HCT116 (cell line): ENCODE data around the gene CAMK2D. TPM values are rescaled to one million over a fixed set of nuclear protein-coding genes. Genes with fewer than 3 reads are reported as not detected.

Experiments used
- ATAC-seq: fragments of 200-7000 bp; cut with Tn5 transposase; 2 replicates; pipeline ENCODE4 v1.9.1; 2020; ENCODE audit warnings: mild to moderate bottlenecking, moderate library complexity
- BruUV-seq: library from RNA; stranded (reverse); fragments of 400-500 nt; replicated peaks from 2 replicates; lab custom pipeline; 2021; lab: Mats Ljungman, UMichigan
- CTCF ChIA-PET: fragments of 300-600 bp; sonication (Branson Sonifier 250); formaldehyde crosslinking; loops from one replicate; lab custom pipeline; 2021; ENCODE audit warnings: antibody characterized with exemption; lab: Charles Lee
- POLR2A ChIA-PET: fragments of 300-600, 350-600 bp; sonication (Branson Sonifier 250); formaldehyde crosslinking; loops from one replicate; lab custom pipeline; 2021; ENCODE audit warnings: antibody characterized with exemption; lab: Charles Lee
- RAD21 ChIA-PET, 2 experiments: fragments of 300-600 bp; sonication (Branson Sonifier 250); formaldehyde crosslinking; loops; one replicate each; lab custom pipeline; 2023; ENCODE audit warnings: low total read pairs in 2 of 2; ENCODE audit not compliant: uncharacterized antibody in 2 of 2, unreplicated experiment in 2 of 2, low non-redundant PET in 1 of 2; lab: Charles Lee
- DNase-seq: peaks from one replicate; pipeline ENCODE4 v3.0.0-alpha.2; 2010; ENCODE audit warnings: low read depth, low spot score
- H2AFZ ChIP-seq: fragments of 200-600 bp; shearing (Covaris generic), sonication (generic); 2 replicates; pipeline ENCODE4 v1.6.1; 2017; ENCODE audit warnings: low read depth, mixed run types, mixed read lengths, antibody characterized with exemption, low read length; ENCODE audit not compliant: poor library complexity, severe bottlenecking
- H3K27ac ChIP-seq: 2 replicates; pipeline ENCODE4 v1.5.1; 2012; ENCODE audit warnings: low read depth, low read length
- H3K27me3 ChIP-seq: fragments of 200-600 bp; sonication (generic); 2 replicates; pipeline ENCODE4 v1.6.1; 2016; ENCODE audit warnings: mixed run types, low read length, mixed read lengths; ENCODE audit not compliant: insufficient read depth
- H3K36me3 ChIP-seq, 2 experiments: fragments of 200-500 bp in 1 of 2; fragments of 200-600 bp in 1 of 2; sonication (Bioruptor generic) in 1 of 2; sonication (generic) in 1 of 2; 2 replicates each; pipeline versions ENCODE4 v1.5.1 to v1.6.1; 2014 to 2016; ENCODE audit warnings: low read length in 2 of 2, inconsistent platforms in 1 of 2, mixed read lengths in 1 of 2, mixed run types in 1 of 2; ENCODE audit not compliant: insufficient read depth in 2 of 2, control insufficient read depth in 1 of 2
- H3K4me1 ChIP-seq, 2 experiments: fragments of 200-600 bp in 1 of 2; sonication (generic) in 1 of 2; 2 replicates each; pipeline versions ENCODE4 v1.5.1 to v1.6.1; 2012 to 2017; ENCODE audit warnings: low read length in 2 of 2, inconsistent platforms in 1 of 2, mild to moderate bottlenecking in 1 of 2, mixed read lengths in 1 of 2, mixed run types in 1 of 2, moderate library complexity in 1 of 2; ENCODE audit not compliant: insufficient read depth in 2 of 2, control insufficient read depth in 1 of 2
- H3K4me2 ChIP-seq: fragments of 200-600 bp; sonication (generic); 2 replicates; pipeline ENCODE4 v1.6.1; 2017; ENCODE audit warnings: mixed run types, low read length, mixed read lengths
- H3K4me3 ChIP-seq, 2 experiments: fragments of 200-600 bp in 1 of 2; sonication (generic) in 1 of 2; replicated peaks in 1 of 2; 2 replicates each; pipeline ENCODE4 v1.5.1; 2011 to 2016; ENCODE audit warnings: low read length in 2 of 2, control low read depth in 1 of 2, low read depth in 1 of 2, mild to moderate bottlenecking in 1 of 2, mixed read lengths in 1 of 2, mixed run types in 1 of 2
- H3K79me2 ChIP-seq: fragments of 200-600 bp; sonication (generic); 2 replicates; pipeline ENCODE4 v1.6.1; 2017; ENCODE audit warnings: mild to moderate bottlenecking, mixed run types, low read length, moderate library complexity, mixed read lengths; ENCODE audit not compliant: insufficient read depth
- H3K9ac ChIP-seq: fragments of 200-600 bp; sonication (generic); 2 replicates; pipeline ENCODE4 v1.6.1; 2016; ENCODE audit warnings: low read length, mixed read lengths
- H3K9me2 ChIP-seq: fragments of 200-600 bp; sonication (generic), shearing (Covaris generic); 2 replicates; pipeline ENCODE4 v1.6.1; 2017; ENCODE audit warnings: mixed run types, mild to moderate bottlenecking, moderate library complexity; ENCODE audit not compliant: insufficient read depth
- H3K9me3 ChIP-seq, 2 experiments: fragments of 200-500 bp in 1 of 2; fragments of 200-600 bp in 1 of 2; sonication (Bioruptor generic) in 1 of 2; sonication (generic) in 1 of 2; 2 replicates each; pipeline ENCODE4 v1.6.1; 2014 to 2017; ENCODE audit warnings: low read length in 2 of 2, mixed read lengths in 2 of 2, inconsistent platforms in 1 of 2, low read depth in 1 of 2, mild to moderate bottlenecking in 1 of 2, mixed run types in 1 of 2, moderate library complexity in 1 of 2; ENCODE audit not compliant: control insufficient read depth in 1 of 2, insufficient read depth in 1 of 2
- H4K20me1 ChIP-seq: fragments of 200-600 bp; sonication (generic), shearing (Covaris generic); 2 replicates; pipeline ENCODE4 v1.6.1; 2017; ENCODE audit warnings: mixed run types, mild to moderate bottlenecking, moderate library complexity; ENCODE audit not compliant: insufficient read depth
- ATF3 ChIP-seq: IDR thresholded peaks from 2 replicates; pipeline ENCODE4 v1.6.1; 2012
- CEBPB ChIP-seq: IDR thresholded peaks from 2 replicates; pipeline ENCODE4 v1.6.1; 2012; ENCODE audit warnings: low read depth
- CTCF ChIP-seq, 3 experiments: fragments of 200-600 bp in 1 of 3; sonication (generic) in 1 of 3; IDR thresholded peaks in 2 of 3; conservative IDR thresholded peaks in 1 of 3; 2 replicates each; pipeline ENCODE4 v1.5.1; 2012 to 2017; ENCODE audit warnings: low read depth in 2 of 3, low read length in 2 of 3, antibody characterized with exemption in 1 of 3, borderline replicate concordance in 1 of 3, control low read depth in 1 of 3, mild to moderate bottlenecking in 1 of 3, mixed read lengths in 1 of 3, mixed run types in 1 of 3, moderate library complexity in 1 of 3; ENCODE audit not compliant: insufficient read depth in 1 of 3
- EGR1 ChIP-seq: IDR thresholded peaks from 2 replicates; pipeline ENCODE4 v1.6.1; 2012; ENCODE audit warnings: low read depth
- ELF1 ChIP-seq: IDR thresholded peaks from 2 replicates; pipeline ENCODE4 v1.6.1; 2012; ENCODE audit warnings: low read depth, borderline replicate concordance
- EZH2 ChIP-seq: fragments of 200-600 bp; sonication (generic); IDR thresholded peaks from 2 replicates; pipeline ENCODE4 v1.6.1; 2017; ENCODE audit warnings: antibody characterized with exemption, mixed run types
- EZH2phosphoT487 ChIP-seq: fragments of 200-600 bp; IDR thresholded peaks from 2 replicates; pipeline ENCODE4 v1.6.1; 2018; ENCODE audit warnings: antibody characterized with exemption, borderline replicate concordance
- JUND ChIP-seq: IDR thresholded peaks from 2 replicates; pipeline ENCODE4 v1.6.1; 2012
- MAX ChIP-seq: IDR thresholded peaks from 2 replicates; pipeline ENCODE4 v1.6.1; 2012
- POLR2A ChIP-seq: IDR thresholded peaks from 2 replicates; pipeline ENCODE4 v1.7.0; 2011; ENCODE audit warnings: borderline replicate concordance; ENCODE audit not compliant: insufficient read depth, insufficient read length; ENCODE audit errors: extremely low read depth
- POLR2AphosphoS5 ChIP-seq: IDR thresholded peaks from 2 replicates; pipeline ENCODE4 v1.6.1; 2011; ENCODE audit warnings: mild to moderate bottlenecking, low read depth, low read length, moderate library complexity
- RAD21 ChIP-seq: IDR thresholded peaks from 2 replicates; pipeline ENCODE4 v1.6.1; 2012; ENCODE audit warnings: low read depth, mild to moderate bottlenecking
- SIN3A ChIP-seq: IDR thresholded peaks from 2 replicates; pipeline ENCODE4 v1.6.1; 2012; ENCODE audit warnings: low read depth
- SP1 ChIP-seq: IDR thresholded peaks from 2 replicates; pipeline ENCODE4 v1.6.1; 2012; ENCODE audit warnings: low read depth
- SRF ChIP-seq: IDR thresholded peaks from 2 replicates; pipeline ENCODE4 v1.6.1; 2012; ENCODE audit warnings: low read depth
- YY1 ChIP-seq: IDR thresholded peaks from 2 replicates; pipeline ENCODE4 v1.6.1; 2011; ENCODE audit warnings: low read length, low read depth, moderate library complexity, mild to moderate bottlenecking; ENCODE audit not compliant: insufficient replicate concordance; ENCODE audit errors: extremely low read depth
- ZFX ChIP-seq: fragments of 450-650 bp; IDR thresholded peaks from 2 replicates; pipeline ENCODE4 v1.6.1; 2017
- intact Hi-C: fragments of 100-400 bp; cut with micrococcal nuclease; formaldehyde crosslinking; loops from 2 replicates; pipeline ENCODE4 v1.10.0; 2022
- total RNA-seq: library from RNA; stranded (reverse); gene quantifications from one replicate; pipeline ENCODE4 v1.2.1, GENCODE V29; 2021; ENCODE audit not compliant: unreplicated experiment
- TF ChIP-seq, protein P1 (sequence below): IDR thresholded peaks from 2 replicates; pipeline ENCODE4 v1.6.1; 2012; ENCODE audit warnings: low read depth

Gene CAMK2D
- total RNA-seq, 1 experiment from 2014 or later, result 67.0 TPM

DNA sequence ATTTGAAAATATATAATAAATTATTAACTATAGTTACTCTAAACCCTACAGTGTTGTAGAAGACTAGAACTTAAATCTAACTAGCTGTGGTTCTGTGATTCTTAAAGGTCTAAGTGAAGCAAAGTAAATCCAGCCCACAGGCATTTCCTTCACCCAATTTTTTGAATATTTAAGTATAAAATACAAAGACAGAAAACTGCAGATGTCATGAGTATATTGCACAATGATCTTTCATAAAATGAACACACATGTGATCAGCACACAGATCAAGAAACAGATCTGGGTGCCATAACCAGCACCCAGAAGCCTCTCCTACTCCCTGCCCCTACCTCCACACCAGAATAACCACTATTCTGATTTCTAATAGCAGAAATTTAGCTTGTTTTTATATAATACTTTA, 82.9 kb downstream of the CAMK2D start (continued):
- no peak for TF ChIP-seq CTCF (IDR thresholded peaks at IDR 0.05 in 2 of 3, conservative IDR thresholded peaks at IDR 0.05 in 1 of 3; ENCODE audit: borderline replicate concordance in 1 of 3, insufficient read depth in 1 of 3, low read depth in 2 of 3, low read length in 2 of 3)
- no peak for TF ChIP-seq POLR2A
- no peak for TF ChIP-seq SP1
- no peak for TF ChIP-seq EZH2
- TF ChIP-seq ZFX, result no peak
- no peak for TF ChIP-seq ELF1
- TF ChIP-seq MAX, result no peak
- no peak for TF ChIP-seq ATF3
- no peak for TF ChIP-seq SIN3A
- TF ChIP-seq JUND, result no peak
- TF ChIP-seq CEBPB, result no peak
- TF ChIP-seq EZH2phosphoT487, result no peak
- TF ChIP-seq SRF, result no peak

DNA sequence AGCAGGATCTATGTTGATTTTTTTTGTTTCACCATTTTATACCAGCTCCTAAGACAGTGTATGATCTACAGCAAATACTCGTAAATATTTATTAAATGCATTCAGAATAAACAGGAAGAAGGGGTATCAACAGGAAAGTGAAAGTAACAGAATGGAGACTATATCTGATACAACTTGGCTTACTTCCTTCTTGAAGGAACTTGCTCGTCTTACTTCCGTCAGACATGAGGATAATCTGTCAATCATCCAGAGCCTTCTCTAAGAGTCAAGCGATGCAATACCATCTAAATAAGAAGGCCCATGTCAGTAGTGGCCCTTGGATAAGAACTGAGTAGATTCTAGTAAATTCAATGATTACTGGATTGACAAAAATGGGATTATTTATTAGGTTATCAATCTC, 84.2 kb downstream of the CAMK2D start:
- H3K9me3 ChIP-seq, result no peaks in the 10 kb centered on the region
- ChIA-PET RAD21 (no interaction called here), POLR2A (no interaction called here), CTCF (no interaction called here)
- ATAC-seq, result no peak
- peaks cover 5% of the 10 kb centered on the region; the same call in 1 of the 2 replicates for H3K79me2 ChIP-seq
- H4K20me1 ChIP-seq, result no peaks in the 10 kb centered on the region
- intact Hi-C loops, result no loop called here
- no TSS peak for BruUV-seq
- H2AFZ ChIP-seq, result no peak overlapping the region
- no peak overlapping the region for H3K4me3 ChIP-seq
- no peak for DNase-seq
- H3K9ac ChIP-seq, result no peak overlapping the region
- H3K36me3 ChIP-seq, result no peaks in the 10 kb centered on the region; a peak in 1 of 4 replicates
- no peaks in the 10 kb centered on the region for H3K27me3 ChIP-seq
- no peaks in the 10 kb centered on the region for H3K9me2 ChIP-seq
- H3K4me2 ChIP-seq, result no peak overlapping the region
- no peak overlapping the region for H3K27ac ChIP-seq
- H3K4me1 ChIP-seq, result peaks cover 18 to 19% of the 10 kb centered on the region in 2 experiments; a peak in 3 of 4 replicates
- TF ChIP-seq MAX (no peak), CEBPB (no peak), CTCF (IDR thresholded peaks at IDR 0.05 in 2 of 3, conservative IDR thresholded peaks at IDR 0.05 in 1 of 3; ENCODE audit: borderline replicate concordance in 1 of 3, insufficient read depth in 1 of 3, low read depth in 2 of 3, low read length in 2 of 3) (no peak), SRF (no peak), EZH2 (no peak), RAD21 (no peak), POLR2AphosphoS5 (no peak), YY1 (no peak), EGR1 (no peak)
- TF ChIP-seq, protein P1, sequence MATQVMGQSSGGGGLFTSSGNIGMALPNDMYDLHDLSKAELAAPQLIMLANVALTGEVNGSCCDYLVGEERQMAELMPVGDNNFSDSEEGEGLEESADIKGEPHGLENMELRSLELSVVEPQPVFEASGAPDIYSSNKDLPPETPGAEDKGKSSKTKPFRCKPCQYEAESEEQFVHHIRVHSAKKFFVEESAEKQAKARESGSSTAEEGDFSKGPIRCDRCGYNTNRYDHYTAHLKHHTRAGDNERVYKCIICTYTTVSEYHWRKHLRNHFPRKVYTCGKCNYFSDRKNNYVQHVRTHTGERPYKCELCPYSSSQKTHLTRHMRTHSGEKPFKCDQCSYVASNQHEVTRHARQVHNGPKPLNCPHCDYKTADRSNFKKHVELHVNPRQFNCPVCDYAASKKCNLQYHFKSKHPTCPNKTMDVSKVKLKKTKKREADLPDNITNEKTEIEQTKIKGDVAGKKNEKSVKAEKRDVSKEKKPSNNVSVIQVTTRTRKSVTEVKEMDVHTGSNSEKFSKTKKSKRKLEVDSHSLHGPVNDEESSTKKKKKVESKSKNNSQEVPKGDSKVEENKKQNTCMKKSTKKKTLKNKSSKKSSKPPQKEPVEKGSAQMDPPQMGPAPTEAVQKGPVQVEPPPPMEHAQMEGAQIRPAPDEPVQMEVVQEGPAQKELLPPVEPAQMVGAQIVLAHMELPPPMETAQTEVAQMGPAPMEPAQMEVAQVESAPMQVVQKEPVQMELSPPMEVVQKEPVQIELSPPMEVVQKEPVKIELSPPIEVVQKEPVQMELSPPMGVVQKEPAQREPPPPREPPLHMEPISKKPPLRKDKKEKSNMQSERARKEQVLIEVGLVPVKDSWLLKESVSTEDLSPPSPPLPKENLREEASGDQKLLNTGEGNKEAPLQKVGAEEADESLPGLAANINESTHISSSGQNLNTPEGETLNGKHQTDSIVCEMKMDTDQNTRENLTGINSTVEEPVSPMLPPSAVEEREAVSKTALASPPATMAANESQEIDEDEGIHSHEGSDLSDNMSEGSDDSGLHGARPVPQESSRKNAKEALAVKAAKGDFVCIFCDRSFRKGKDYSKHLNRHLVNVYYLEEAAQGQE, result no peak
